ENCODE data around the gene LAMA5.

LAMA5 gene

DNA sequence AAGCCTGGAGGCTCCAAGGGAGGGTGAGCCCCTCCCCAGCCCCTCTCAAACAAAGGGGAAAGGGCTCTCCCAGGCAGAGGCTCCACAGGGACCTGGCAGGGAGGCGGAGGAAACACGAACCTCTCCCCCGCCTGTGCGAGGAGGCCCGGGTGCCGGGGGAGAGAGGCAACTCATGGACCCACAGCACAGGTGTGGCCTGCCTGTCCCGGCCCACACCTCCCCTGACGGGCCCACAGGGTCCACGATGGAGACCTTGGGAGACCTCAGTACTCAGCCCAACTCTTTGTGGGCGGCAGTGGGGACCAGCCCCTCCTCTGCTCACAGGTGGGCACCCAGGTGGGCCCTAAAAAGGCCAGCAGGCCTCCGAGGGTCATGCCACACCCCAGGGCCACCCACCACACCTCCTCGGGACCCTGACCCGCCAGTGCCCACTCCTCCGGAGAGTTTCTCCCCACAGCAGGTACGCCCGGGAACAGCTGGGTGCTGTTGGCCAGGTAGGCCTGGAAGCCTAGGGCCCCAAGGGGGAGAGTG is 12.2 kb downstream of the LAMA5 start:
- in situ Hi-C loops (cut with HindIII; ENCODE audit: low sequenced_read_pairs), result no loop called here
- no peak for TF ChIP-seq CTCF (IDR thresholded peaks at IDR 0.05; ENCODE audit: low read depth, low read length, missing control alignments)
- no peak overlapping the region for H3K4me3 ChIP-seq (ENCODE audit: low read depth, low read length)
- no peak for DNase-seq (ENCODE audit: low read depth)

DNA sequence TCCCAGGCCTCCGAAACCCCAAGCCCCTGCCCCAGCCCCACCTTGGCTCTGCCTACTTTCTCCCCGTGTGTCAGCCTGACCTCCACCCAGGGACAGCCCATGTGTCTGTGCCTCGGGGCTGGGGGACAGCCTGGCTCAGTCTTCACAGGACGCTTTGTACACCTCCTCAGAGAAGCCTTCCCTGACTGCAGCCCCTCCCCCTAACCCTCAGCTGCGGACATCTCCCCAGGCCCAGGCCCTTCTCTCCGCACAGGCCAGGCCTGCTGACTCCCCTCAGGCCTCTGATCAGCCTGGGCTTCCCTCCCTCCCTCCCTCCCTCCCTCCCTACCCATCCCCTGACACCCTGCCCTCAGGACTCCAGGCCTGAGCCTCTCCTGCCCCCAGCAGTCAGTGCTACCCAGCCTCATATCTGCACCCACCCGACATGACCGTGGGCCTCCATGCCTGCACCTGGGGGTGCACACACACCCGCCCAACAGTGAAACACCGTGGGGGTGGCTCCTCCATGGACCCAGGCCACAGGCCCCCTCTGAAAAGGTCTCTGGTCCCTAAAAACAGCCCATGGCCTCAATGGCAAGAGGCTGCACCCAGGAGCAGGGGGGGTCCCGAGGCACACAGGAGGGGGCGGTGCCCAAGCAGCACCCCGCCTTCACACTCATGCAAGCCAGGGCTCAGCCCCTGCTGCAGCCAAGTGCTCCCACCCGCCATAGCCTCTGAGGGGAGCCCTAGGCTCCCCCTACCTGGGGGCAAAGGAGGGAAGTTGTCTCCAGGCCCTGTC is 12.9 kb downstream of the LAMA5 start:
- no peak overlapping the region for H3K4me3 ChIP-seq (ENCODE audit: low read depth, low read length)
- in situ Hi-C loops (cut with HindIII; ENCODE audit: low sequenced_read_pairs), result no loop called here
- no peak for TF ChIP-seq CTCF (IDR thresholded peaks at IDR 0.05; ENCODE audit: low read depth, low read length, missing control alignments)
- no peak for DNase-seq (ENCODE audit: low read depth)

DNA sequence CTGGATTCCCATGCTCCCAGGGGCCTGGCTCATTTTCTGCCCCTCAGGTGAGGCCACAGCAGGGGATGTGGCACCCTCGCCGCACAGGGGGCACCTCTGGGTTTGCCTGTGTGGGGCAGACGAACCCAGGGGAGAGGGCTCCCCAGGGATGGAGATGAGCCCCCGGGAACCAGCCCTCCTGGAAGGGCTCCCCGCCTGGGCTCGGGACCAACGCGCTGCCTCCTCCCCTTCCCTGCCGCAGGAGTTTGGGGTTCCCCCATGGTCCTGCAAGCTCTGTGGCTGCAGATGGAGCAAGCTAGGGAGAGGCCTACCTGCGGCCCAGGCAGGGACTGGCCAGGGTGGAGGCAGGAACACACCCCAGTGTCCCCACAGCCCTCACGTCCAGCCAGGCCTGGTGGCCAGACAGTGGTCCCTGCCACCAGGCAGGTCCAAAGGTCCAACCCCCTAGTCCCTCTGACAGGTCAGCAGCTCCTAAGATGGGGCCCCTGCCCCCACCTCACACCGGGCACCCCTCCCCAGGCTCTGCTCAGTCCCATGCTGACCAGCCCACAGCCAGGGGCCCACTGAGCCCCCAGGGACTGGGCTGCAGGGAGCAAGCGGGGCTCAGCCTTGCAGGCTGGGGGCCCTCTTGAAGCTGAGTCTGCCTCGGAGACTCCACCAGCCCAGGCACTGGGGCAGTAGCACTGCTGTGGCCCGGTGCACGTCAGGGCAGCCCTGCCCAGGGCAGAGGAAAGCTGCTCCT is 13.7 kb downstream of the LAMA5 start:
- no peak overlapping the region for H3K4me3 ChIP-seq (ENCODE audit: low read depth, low read length)
- TF ChIP-seq CTCF (IDR thresholded peaks at IDR 0.05; ENCODE audit: low read depth, low read length, missing control alignments), result no peak
- DNase-seq (ENCODE audit: low read depth), result no peak
- in situ Hi-C loops (cut with HindIII; ENCODE audit: low sequenced_read_pairs), result no loop called here

- no peak overlapping the region for H3K4me3 ChIP-seq (ENCODE audit: low read depth, low read length)
- in situ Hi-C loops (cut with HindIII; ENCODE audit: low sequenced_read_pairs), result no loop called here
- no peak for TF ChIP-seq CTCF (IDR thresholded peaks at IDR 0.05; ENCODE audit: low read depth, low read length, missing control alignments)
- DNase-seq (ENCODE audit: low read depth), result no peak
Measured at GRCh38 chr20:62352402-62353288, 14.5 kb downstream of the LAMA5 start.

GRCh38 chr20:62351469-62352401 is 15.4 kb downstream of the LAMA5 start:
- in situ Hi-C loops (cut with HindIII; ENCODE audit: low sequenced_read_pairs), result no loop called here

More at GRCh38 chr20:62351469-62352401, 15.4 kb downstream of the LAMA5 start:
- no peak for TF ChIP-seq CTCF (IDR thresholded peaks at IDR 0.05; ENCODE audit: low read depth, low read length, missing control alignments)
- no peak overlapping the region for H3K4me3 ChIP-seq (ENCODE audit: low read depth, low read length)
- DNase-seq (ENCODE audit: low read depth), result no peak

Data from astrocyte of the cerebellum (primary cell).